GM23248 (cell line): Measurements from ENCODE around the gene INAFM2.

Experiments
- EZH2 ChIP-seq: fragments of 200-600 bp; sonication (generic); IDR thresholded peaks from 2 replicates; pipeline ENCODE4 v1.6.1; 2018; ENCODE audit warnings: antibody characterized with exemption, mild to moderate bottlenecking; ENCODE audit not compliant: insufficient read depth, poor library complexity, severe bottlenecking
- EZH2phosphoT487 ChIP-seq: fragments of 200-600 bp; sonication (generic); IDR thresholded peaks from 2 replicates; pipeline ENCODE4 v1.6.1; 2018; ENCODE audit warnings: antibody characterized with exemption, moderate library complexity, mild to moderate bottlenecking, low read depth; ENCODE audit not compliant: insufficient read depth

GRCh38 chr15:40338921-40339620 lies 15.6 kb downstream of the INAFM2 start:
- TF ChIP-seq EZH2, result no peak
- TF ChIP-seq EZH2phosphoT487, result no peak
